ENCODE data around the gene KRTAP19-1.

KRTAP19-1 gene

GRCh38 chr21:30430170-30430655 lies 50.0 kb downstream of the KRTAP19-1 start, which contains the start of gene KRTAP13-4:
Gene KRTAP13-4, plus strand, starts transcription at chr21:30430220. Its CDS starts 56 bp downstream, at chr21:30430276.
- DNase-seq (ENCODE audit: low read depth), result no peak
- no peak for TF ChIP-seq CTCF (IDR thresholded peaks at IDR 0.05; ENCODE audit: low read length, missing control alignments)
- H3K4me3 ChIP-seq (replicated peaks; ENCODE audit: low read depth, low read length), result no peak within 1 kb of the TSS
